Adipose tissue (tissue), 3 donors: Measurements from ENCODE around the gene RASA3. TPM values are rescaled to one million over a fixed set of nuclear protein-coding genes. Genes with fewer than 3 reads are reported as not detected.

Experiments
- H3K27ac ChIP-seq: one replicate; pipeline ENCODE4 v1.5.1; 2013; ENCODE audit warnings: low read depth, low read length
- WGBS, 3 donors: extraction: QIAGEN DNeasy Blood & Tissue Kit; methylation state at CpG; one replicate each; pipeline ENCODE4 v1.1.7; 2013; 5-methylcytosine and 5-hydroxymethylcytosine counted together
- polyA plus RNA-seq, 3 donors: library from polyadenylated mRNA; stranded (reverse); fragments of 200-250 nt; gene quantifications; one replicate each; pipeline ENCODE4 v1.2.3, GENCODE V29; 2013
- donor health status: healthy with polysubstance abuse.
- donor health status: Bipolar disorder and iron deficiency.
- donor health status: healthy.

The RASA3 gene
- polyA plus RNA-seq, 3 donors = 14.8 to 62.0 (median 20.9) TPM

GRCh38 chr13:114057166-114058050 is 75.0 kb downstream of the RASA3 start:
- no peak overlapping the region for H3K27ac ChIP-seq
- WGBS, 3 donors = 39 to 59% (median 42%) methylated on average over 23 of the region's 23 CpGs

GRCh38 chr13:114056205-114057013 is 76.0 kb downstream of the RASA3 start:
- 78 to 86% (median 82%) methylated on average over 26 to 28 of the region's 28 CpGs for WGBS, 3 donors
- no peak overlapping the region for H3K27ac ChIP-seq

GRCh38 chr13:114055766-114056165 is 76.7 kb downstream of the RASA3 start:
- no peak overlapping the region for H3K27ac ChIP-seq
- 95 to 96% (median 96%) methylated on average over 19 of the region's 19 CpGs for WGBS, 3 donors

GRCh38 chr13:114054830-114055439 is 77.5 kb downstream of the RASA3 start:
- 93 to 95% (median 94%) methylated on average over 24 of the region's 24 CpGs for WGBS, 3 donors

GRCh38 chr13:114054264-114054663 is 78.2 kb downstream of the RASA3 start:
- H3K27ac ChIP-seq = no peak overlapping the region
- WGBS, 3 donors = 82 to 87% (median 86%) methylated on average over 5 of the region's 5 CpGs

More at GRCh38 chr13:114054830-114055439, 77.5 kb downstream of the RASA3 start:
- H3K27ac ChIP-seq = no peak overlapping the region

- H3K27ac ChIP-seq = no peak overlapping the region
- 63 to 81% (median 67%) methylated on average over 14 of the region's 14 CpGs for WGBS, 3 donors
Measured at GRCh38 chr13:114053026-114053425, 79.4 kb downstream of the RASA3 start.

- no peak overlapping the region for H3K27ac ChIP-seq
- WGBS, 3 donors = 91 to 94% (median 93%) methylated on average over 31 to 40 of the region's 41 CpGs
Measured at GRCh38 chr13:114050536-114051450, 81.6 kb downstream of the RASA3 start.

GRCh38 chr13:114049626-114050101 is 82.8 kb downstream of the RASA3 start:
- 94 to 96% (median 95%) methylated on average over 18 of the region's 18 CpGs for WGBS, 3 donors
- no peak overlapping the region for H3K27ac ChIP-seq

GRCh38 chr13:114049026-114049425 is 83.4 kb downstream of the RASA3 start:
- WGBS, 3 donors = 39 to 79% (median 54%) methylated on average over 15 of the region's 15 CpGs
- H3K27ac ChIP-seq = no peak overlapping the region

GRCh38 chr13:114048443-114048842 is 84.0 kb downstream of the RASA3 start:
- H3K27ac ChIP-seq = no peak overlapping the region
- WGBS, 3 donors = 79 to 89% (median 85%) methylated on average over 25 to 33 of the region's 33 CpGs

GRCh38 chr13:114047358-114047881 is 85.0 kb downstream of the RASA3 start:
- WGBS, 3 donors = 73 to 82% (median 82%) methylated on average over 19 of the region's 19 CpGs
- no peak overlapping the region for H3K27ac ChIP-seq

GRCh38 chr13:114046431-114046975 is 85.9 kb downstream of the RASA3 start:
- 87 to 91% (median 90%) methylated on average over 14 of the region's 14 CpGs for WGBS, 3 donors
- no peak overlapping the region for H3K27ac ChIP-seq

- 75 to 86% (median 83%) methylated on average over 21 of the region's 21 CpGs for WGBS, 3 donors
Measured at GRCh38 chr13:114045113-114045735, 87.2 kb downstream of the RASA3 start.

GRCh38 chr13:114044486-114044885 is 87.9 kb downstream of the RASA3 start:
- H3K27ac ChIP-seq = no peak overlapping the region
- WGBS, 3 donors = 52 to 76% (median 53%) methylated on average over 9 to 17 of the region's 17 CpGs

More at GRCh38 chr13:114045113-114045735, 87.2 kb downstream of the RASA3 start:
- no peak overlapping the region for H3K27ac ChIP-seq

GRCh38 chr13:114043421-114044053 is 88.9 kb downstream of the RASA3 start:
- WGBS, 3 donors = 62 to 89% (median 80%) methylated on average over 13 to 25 of the region's 37 CpGs
- no peak overlapping the region for H3K27ac ChIP-seq

- 89 to 91% (median 90%) methylated on average over 38 of the region's 38 CpGs for WGBS, 3 donors
- no peak overlapping the region for H3K27ac ChIP-seq
Measured at GRCh38 chr13:114042066-114042815, 90.2 kb downstream of the RASA3 start.
